GM23338 (cell line): ENCODE data around the gene USP6. TPM values are rescaled to one million over a fixed set of nuclear protein-coding genes. Genes with fewer than 3 reads are reported as not detected.

ENCODE experiments used
- ATAC-seq: fragments of 200-7000 bp; cut with Tn5 transposase; 3 replicates; pipeline ENCODE4 v1.9.1; 2020
- DNase-seq: peaks from one replicate; pipeline ENCODE4 v3.0.0-alpha.2; 2015; ENCODE audit warnings: low spot score
- H2AFZ ChIP-seq: fragments of 200-600 bp; sonication (generic); 2 replicates; pipeline ENCODE4 v1.8.0; 2016; ENCODE audit warnings: antibody characterized with exemption, mild to moderate bottlenecking, moderate library complexity
- H3F3A ChIP-seq: fragments of 200-600 bp; sonication (generic); replicated peaks from 2 replicates; pipeline ENCODE4 v1.8.0; 2017; ENCODE audit warnings: antibody characterized with exemption, mixed run types, low read depth
- H3K27ac ChIP-seq: fragments of 200-600 bp; sonication (generic); 2 replicates; pipeline ENCODE4 v1.6.1; 2016; ENCODE audit warnings: low read depth
- H3K27me3 ChIP-seq: fragments of 200-600 bp; sonication (generic); 2 replicates; pipeline ENCODE4 v1.8.0; 2016; ENCODE audit warnings: mild to moderate bottlenecking, mixed run types, moderate library complexity; ENCODE audit not compliant: insufficient read depth
- H3K36me3 ChIP-seq: fragments of 200-600 bp; sonication (generic); 2 replicates; pipeline ENCODE4 v1.8.0; 2016; ENCODE audit warnings: mild to moderate bottlenecking; ENCODE audit not compliant: insufficient read depth
- H3K4me1 ChIP-seq: fragments of 200-600 bp; sonication (generic); 2 replicates; pipeline ENCODE4 v1.8.0; 2016; ENCODE audit warnings: mild to moderate bottlenecking, moderate library complexity; ENCODE audit not compliant: insufficient read depth
- H3K4me2 ChIP-seq: fragments of 200-600 bp; sonication (generic); 2 replicates; pipeline ENCODE4 v1.7.1; 2017; ENCODE audit warnings: mixed run types
- H3K4me3 ChIP-seq: fragments of 200-600 bp; sonication (generic); 2 replicates; pipeline ENCODE4 v1.6.1; 2016; ENCODE audit warnings: mixed run types
- H3K79me2 ChIP-seq: fragments of 200-600 bp; sonication (generic); replicated peaks from 2 replicates; pipeline ENCODE4 v1.8.0; 2017; ENCODE audit warnings: mild to moderate bottlenecking; ENCODE audit not compliant: insufficient read depth
- H3K9me2 ChIP-seq: fragments of 200-600 bp; sonication (generic); 2 replicates; pipeline ENCODE4 v1.8.0; 2017; ENCODE audit not compliant: insufficient read depth
- H4K20me1 ChIP-seq: fragments of 200-600 bp; sonication (generic); replicated peaks from 2 replicates; pipeline ENCODE4 v1.8.0; 2017; ENCODE audit warnings: mild to moderate bottlenecking; ENCODE audit not compliant: insufficient read depth
- H3K27ac Mint-ChIP-seq: 2 replicates; pipeline ENCODE4 v1.8.0; 2020; ENCODE audit warnings: inconsistent platforms, mild to moderate bottlenecking, moderate library complexity, mixed read lengths
- H3K27me3 Mint-ChIP-seq: 3 replicates; pipeline ENCODE4 v1.8.0; 2022; ENCODE audit warnings: low read depth, mild to moderate bottlenecking, moderate library complexity, mixed read lengths, inconsistent platforms; ENCODE audit not compliant: insufficient read depth, poor library complexity
- H3K36me3 Mint-ChIP-seq: 3 replicates; pipeline ENCODE4 v1.8.0; 2021; ENCODE audit warnings: low read depth, mild to moderate bottlenecking, inconsistent platforms, moderate library complexity, mixed read lengths
- H3K4me1 Mint-ChIP-seq: 3 replicates; pipeline ENCODE4 v1.8.0; 2020; ENCODE audit warnings: mild to moderate bottlenecking, inconsistent platforms, mixed read lengths
- H3K4me3 Mint-ChIP-seq: 3 replicates; pipeline ENCODE4 v1.8.0; 2021; ENCODE audit warnings: moderate library complexity, mild to moderate bottlenecking, inconsistent platforms, mixed read lengths
- H3K9me3 Mint-ChIP-seq: 3 replicates; pipeline ENCODE4 v1.8.0; 2020; ENCODE audit warnings: moderate library complexity, mild to moderate bottlenecking, inconsistent platforms, mixed read lengths
- CREB1 ChIP-seq: fragments of 250-450 bp; sonication (Bioruptor Pico); IDR thresholded peaks from 2 replicates; pipeline ENCODE4 v1.5.0; 2020; ENCODE audit warnings: low read depth, mild to moderate bottlenecking, moderate library complexity
- EZH2 ChIP-seq: fragments of 200-600 bp; sonication (generic); IDR thresholded peaks from one replicate; pipeline ENCODE4 v1.8.0; 2017; ENCODE audit warnings: antibody characterized with exemption, mild to moderate bottlenecking, low read depth; ENCODE audit not compliant: unreplicated experiment
- EZH2phosphoT487 ChIP-seq: fragments of 200-600 bp; sonication (generic); IDR thresholded peaks from one replicate; pipeline ENCODE4 v1.8.1; 2018; ENCODE audit warnings: antibody characterized with exemption; ENCODE audit not compliant: unreplicated experiment
- JUNB ChIP-seq: IDR thresholded peaks from one replicate; pipeline ENCODE4 v1.6.1; 2016; ENCODE audit warnings: antibody characterized with exemption; ENCODE audit not compliant: unreplicated experiment
- NANOG ChIP-seq: IDR thresholded peaks from 2 replicates; pipeline ENCODE4 v1.6.1; 2016; ENCODE audit warnings: antibody characterized with exemption, borderline replicate concordance
- POLR2AphosphoS5 ChIP-seq: IDR thresholded peaks from 2 replicates; pipeline ENCODE4 v1.6.1; 2016; ENCODE audit warnings: antibody characterized with exemption, low read depth
- STAT1 ChIP-seq: IDR thresholded peaks from one replicate; pipeline ENCODE4 v1.6.1; 2016; ENCODE audit warnings: antibody characterized with exemption; ENCODE audit not compliant: unreplicated experiment
- ZNF114 ChIP-seq: fragments of 250-450 bp; sonication (Bioruptor Pico); IDR thresholded peaks from 2 replicates; pipeline ENCODE4 v1.5.0; 2020; ENCODE audit warnings: mild to moderate bottlenecking, moderate library complexity
- ZNF331 ChIP-seq: fragments of 250-450 bp; sonication (Bioruptor Pico); IDR thresholded peaks from 2 replicates; pipeline ENCODE4 v1.5.0; 2020; ENCODE audit warnings: low read depth, mild to moderate bottlenecking, moderate library complexity
- polyA plus RNA-seq: library from polyadenylated mRNA; unstranded; fragments of >200 nt; fragmentation: Nextera tagmentation; extraction: Ambion mirVana; gene quantifications from 2 replicates; pipeline ENCODE4 v1.2.1, GENCODE V29; 2016
- total RNA-seq: library from RNA; depleted of rRNA; stranded (reverse); fragments of >200 nt; shearing (Covaris generic); gene quantifications from 2 replicates; pipeline ENCODE4 v1.2.3, GENCODE V29; 2014
- TF ChIP-seq, protein P1 (sequence below): IDR thresholded peaks from one replicate; pipeline ENCODE4 v1.6.1; 2018; ENCODE audit warnings: antibody characterized with exemption; ENCODE audit not compliant: unreplicated experiment
- TF ChIP-seq, protein P2 (sequence below): IDR thresholded peaks from 2 replicates; pipeline ENCODE4 v1.6.1; 2016; ENCODE audit warnings: antibody characterized with exemption
- TF ChIP-seq, protein P3 (sequence below), 2 experiments: fragments of 200-600 bp in 1 of 2; sonication (generic) in 1 of 2; conservative IDR thresholded peaks; 2 replicates each; pipeline versions ENCODE4 v1.5.1 to v1.6.1; 2016 to 2017; ENCODE audit warnings: antibody characterized with exemption in 2 of 2, low read depth in 2 of 2, mild to moderate bottlenecking in 2 of 2, moderate library complexity in 1 of 2
- TF ChIP-seq, protein P4 (sequence below): fragments of 250-450 bp; sonication (Bioruptor Pico); IDR thresholded peaks from 2 replicates; pipeline ENCODE4 v1.5.0; 2020; ENCODE audit warnings: mild to moderate bottlenecking, moderate library complexity

The USP6 gene
- total and polyA plus RNA-seq, 2 experiments from 2014 or later = 0.94 to 1.3 TPM

DNA sequence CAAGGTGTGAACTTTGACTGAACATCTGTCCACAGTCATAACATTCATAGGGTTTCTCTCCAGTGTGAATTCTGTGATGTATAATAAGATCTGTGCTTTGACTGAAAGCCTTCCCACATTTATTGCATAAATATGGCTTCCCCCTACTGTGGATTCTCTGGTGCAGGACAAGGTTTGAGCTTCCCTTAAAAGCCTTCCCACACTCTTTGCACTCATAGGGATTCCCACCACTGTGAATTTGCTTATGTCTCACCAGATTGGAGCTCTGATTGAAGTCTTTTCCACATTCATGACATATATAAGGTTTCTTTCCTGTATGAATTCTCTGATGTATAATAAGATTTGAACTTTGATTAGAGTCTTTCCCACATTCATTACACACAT lies 67.6 kb downstream of the USP6 start:
- Histone ChIP-seq H3K9me2 (no peaks in the 10 kb centered on the region), H3K36me3 (peaks cover 69% of the 10 kb centered on the region), H3K27ac (no peak overlapping the region), H3F3A (peaks cover 36% of the 10 kb centered on the region), H2AFZ (no peak overlapping the region), H3K4me3 (peak overlapping the region; percentile 28; the same call in 1 of the 2 replicates), H4K20me1 (no peaks in the 10 kb centered on the region), H3K4me1 (no peaks in the 10 kb centered on the region), H3K79me2 (no peaks in the 10 kb centered on the region), H3K4me2 (no peak overlapping the region), H3K27me3 (peaks cover 5% of the 10 kb centered on the region; the same call in 1 of the 2 replicates)
- H3K27ac Mint-ChIP-seq = no peak overlapping the region
- H3K4me3 Mint-ChIP-seq = no peak overlapping the region
- DNase-seq (no peak), ATAC-seq (no peak)
- H3K27me3 Mint-ChIP-seq = peaks cover 36% of the 10 kb centered on the region
- no peak for TF ChIP-seq NANOG
- TF ChIP-seq CREB1 (CRISPR knock-in tag) = no peak
- no peak for TF ChIP-seq JUNB
- no peak for TF ChIP-seq ZNF114 (CRISPR knock-in tag)
- no peak for TF ChIP-seq EZH2phosphoT487
- no peak for TF ChIP-seq POLR2AphosphoS5
- TF ChIP-seq, protein P1, sequence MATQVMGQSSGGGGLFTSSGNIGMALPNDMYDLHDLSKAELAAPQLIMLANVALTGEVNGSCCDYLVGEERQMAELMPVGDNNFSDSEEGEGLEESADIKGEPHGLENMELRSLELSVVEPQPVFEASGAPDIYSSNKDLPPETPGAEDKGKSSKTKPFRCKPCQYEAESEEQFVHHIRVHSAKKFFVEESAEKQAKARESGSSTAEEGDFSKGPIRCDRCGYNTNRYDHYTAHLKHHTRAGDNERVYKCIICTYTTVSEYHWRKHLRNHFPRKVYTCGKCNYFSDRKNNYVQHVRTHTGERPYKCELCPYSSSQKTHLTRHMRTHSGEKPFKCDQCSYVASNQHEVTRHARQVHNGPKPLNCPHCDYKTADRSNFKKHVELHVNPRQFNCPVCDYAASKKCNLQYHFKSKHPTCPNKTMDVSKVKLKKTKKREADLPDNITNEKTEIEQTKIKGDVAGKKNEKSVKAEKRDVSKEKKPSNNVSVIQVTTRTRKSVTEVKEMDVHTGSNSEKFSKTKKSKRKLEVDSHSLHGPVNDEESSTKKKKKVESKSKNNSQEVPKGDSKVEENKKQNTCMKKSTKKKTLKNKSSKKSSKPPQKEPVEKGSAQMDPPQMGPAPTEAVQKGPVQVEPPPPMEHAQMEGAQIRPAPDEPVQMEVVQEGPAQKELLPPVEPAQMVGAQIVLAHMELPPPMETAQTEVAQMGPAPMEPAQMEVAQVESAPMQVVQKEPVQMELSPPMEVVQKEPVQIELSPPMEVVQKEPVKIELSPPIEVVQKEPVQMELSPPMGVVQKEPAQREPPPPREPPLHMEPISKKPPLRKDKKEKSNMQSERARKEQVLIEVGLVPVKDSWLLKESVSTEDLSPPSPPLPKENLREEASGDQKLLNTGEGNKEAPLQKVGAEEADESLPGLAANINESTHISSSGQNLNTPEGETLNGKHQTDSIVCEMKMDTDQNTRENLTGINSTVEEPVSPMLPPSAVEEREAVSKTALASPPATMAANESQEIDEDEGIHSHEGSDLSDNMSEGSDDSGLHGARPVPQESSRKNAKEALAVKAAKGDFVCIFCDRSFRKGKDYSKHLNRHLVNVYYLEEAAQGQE = no peak
- TF ChIP-seq ZNF331 (CRISPR knock-in tag) = no peak
- TF ChIP-seq, protein P2, sequence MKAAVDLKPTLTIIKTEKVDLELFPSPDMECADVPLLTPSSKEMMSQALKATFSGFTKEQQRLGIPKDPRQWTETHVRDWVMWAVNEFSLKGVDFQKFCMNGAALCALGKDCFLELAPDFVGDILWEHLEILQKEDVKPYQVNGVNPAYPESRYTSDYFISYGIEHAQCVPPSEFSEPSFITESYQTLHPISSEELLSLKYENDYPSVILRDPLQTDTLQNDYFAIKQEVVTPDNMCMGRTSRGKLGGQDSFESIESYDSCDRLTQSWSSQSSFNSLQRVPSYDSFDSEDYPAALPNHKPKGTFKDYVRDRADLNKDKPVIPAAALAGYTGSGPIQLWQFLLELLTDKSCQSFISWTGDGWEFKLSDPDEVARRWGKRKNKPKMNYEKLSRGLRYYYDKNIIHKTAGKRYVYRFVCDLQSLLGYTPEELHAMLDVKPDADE = no peak
- TF ChIP-seq STAT1 = no peak
- TF ChIP-seq, protein P3, sequence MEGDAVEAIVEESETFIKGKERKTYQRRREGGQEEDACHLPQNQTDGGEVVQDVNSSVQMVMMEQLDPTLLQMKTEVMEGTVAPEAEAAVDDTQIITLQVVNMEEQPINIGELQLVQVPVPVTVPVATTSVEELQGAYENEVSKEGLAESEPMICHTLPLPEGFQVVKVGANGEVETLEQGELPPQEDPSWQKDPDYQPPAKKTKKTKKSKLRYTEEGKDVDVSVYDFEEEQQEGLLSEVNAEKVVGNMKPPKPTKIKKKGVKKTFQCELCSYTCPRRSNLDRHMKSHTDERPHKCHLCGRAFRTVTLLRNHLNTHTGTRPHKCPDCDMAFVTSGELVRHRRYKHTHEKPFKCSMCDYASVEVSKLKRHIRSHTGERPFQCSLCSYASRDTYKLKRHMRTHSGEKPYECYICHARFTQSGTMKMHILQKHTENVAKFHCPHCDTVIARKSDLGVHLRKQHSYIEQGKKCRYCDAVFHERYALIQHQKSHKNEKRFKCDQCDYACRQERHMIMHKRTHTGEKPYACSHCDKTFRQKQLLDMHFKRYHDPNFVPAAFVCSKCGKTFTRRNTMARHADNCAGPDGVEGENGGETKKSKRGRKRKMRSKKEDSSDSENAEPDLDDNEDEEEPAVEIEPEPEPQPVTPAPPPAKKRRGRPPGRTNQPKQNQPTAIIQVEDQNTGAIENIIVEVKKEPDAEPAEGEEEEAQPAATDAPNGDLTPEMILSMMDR (conservative IDR thresholded peaks at IDR 0.05; ENCODE audit: low read depth in 2 of 2) = no peak
- TF ChIP-seq, protein P4, sequence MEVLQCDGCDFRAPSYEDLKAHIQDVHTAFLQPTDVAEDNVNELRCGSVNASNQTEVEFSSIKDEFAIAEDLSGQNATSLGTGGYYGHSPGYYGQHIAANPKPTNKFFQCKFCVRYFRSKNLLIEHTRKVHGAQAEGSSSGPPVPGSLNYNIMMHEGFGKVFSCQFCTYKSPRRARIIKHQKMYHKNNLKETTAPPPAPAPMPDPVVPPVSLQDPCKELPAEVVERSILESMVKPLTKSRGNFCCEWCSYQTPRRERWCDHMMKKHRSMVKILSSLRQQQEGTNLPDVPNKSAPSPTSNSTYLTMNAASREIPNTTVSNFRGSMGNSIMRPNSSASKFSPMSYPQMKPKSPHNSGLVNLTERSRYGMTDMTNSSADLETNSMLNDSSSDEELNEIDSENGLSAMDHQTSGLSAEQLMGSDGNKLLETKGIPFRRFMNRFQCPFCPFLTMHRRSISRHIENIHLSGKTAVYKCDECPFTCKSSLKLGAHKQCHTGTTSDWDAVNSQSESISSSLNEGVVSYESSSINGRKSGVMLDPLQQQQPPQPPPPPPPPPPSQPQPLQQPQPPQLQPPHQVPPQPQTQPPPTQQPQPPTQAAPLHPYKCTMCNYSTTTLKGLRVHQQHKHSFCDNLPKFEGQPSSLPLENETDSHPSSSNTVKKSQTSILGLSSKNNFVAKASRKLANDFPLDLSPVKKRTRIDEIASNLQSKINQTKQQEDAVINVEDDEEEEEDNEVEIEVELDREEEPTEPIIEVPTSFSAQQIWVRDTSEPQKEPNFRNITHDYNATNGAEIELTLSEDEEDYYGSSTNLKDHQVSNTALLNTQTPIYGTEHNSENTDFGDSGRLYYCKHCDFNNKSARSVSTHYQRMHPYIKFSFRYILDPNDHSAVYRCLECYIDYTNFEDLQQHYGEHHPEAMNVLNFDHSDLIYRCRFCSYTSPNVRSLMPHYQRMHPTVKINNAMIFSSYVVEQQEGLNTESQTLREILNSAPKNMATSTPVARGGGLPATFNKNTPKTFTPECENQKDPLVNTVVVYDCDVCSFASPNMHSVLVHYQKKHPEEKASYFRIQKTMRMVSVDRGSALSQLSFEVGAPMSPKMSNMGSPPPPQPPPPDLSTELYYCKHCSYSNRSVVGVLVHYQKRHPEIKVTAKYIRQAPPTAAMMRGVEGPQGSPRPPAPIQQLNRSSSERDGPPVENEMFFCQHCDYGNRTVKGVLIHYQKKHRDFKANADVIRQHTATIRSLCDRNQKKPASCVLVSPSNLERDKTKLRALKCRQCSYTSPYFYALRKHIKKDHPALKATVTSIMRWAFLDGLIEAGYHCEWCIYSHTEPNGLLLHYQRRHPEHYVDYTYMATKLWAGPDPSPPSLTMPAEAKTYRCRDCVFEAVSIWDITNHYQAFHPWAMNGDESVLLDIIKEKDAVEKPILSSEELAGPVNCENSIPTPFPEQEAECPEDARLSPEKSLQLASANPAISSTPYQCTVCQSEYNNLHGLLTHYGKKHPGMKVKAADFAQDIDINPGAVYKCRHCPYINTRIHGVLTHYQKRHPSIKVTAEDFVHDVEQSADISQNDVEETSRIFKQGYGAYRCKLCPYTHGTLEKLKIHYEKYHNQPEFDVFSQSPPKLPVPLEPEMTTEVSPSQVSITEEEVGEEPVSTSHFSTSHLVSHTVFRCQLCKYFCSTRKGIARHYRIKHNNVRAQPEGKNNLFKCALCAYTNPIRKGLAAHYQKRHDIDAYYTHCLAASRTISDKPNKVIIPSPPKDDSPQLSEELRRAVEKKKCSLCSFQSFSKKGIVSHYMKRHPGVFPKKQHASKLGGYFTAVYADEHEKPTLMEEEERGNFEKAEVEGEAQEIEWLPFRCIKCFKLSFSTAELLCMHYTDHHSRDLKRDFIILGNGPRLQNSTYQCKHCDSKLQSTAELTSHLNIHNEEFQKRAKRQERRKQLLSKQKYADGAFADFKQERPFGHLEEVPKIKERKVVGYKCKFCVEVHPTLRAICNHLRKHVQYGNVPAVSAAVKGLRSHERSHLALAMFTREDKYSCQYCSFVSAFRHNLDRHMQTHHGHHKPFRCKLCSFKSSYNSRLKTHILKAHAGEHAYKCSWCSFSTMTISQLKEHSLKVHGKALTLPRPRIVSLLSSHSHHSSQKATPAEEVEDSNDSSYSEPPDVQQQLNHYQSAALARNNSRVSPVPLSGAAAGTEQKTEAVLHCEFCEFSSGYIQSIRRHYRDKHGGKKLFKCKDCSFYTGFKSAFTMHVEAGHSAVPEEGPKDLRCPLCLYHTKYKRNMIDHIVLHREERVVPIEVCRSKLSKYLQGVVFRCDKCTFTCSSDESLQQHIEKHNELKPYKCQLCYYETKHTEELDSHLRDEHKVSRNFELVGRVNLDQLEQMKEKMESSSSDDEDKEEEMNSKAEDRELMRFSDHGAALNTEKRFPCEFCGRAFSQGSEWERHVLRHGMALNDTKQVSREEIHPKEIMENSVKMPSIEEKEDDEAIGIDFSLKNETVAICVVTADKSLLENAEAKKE (CRISPR knock-in tag) = no peak
- TF ChIP-seq EZH2 = no peak
- peaks cover 100% of the 10 kb centered on the region for H3K9me3 Mint-ChIP-seq
- no peaks in the 10 kb centered on the region for H3K4me1 Mint-ChIP-seq
- H3K36me3 Mint-ChIP-seq = peaks cover 100% of the 10 kb centered on the region
